ENCODE results near the gene LRP1B. TPM values are rescaled to one million over a fixed set of nuclear protein-coding genes. Genes with fewer than 3 reads are reported as not detected.

The LRP1B gene
- polyA plus RNA-seq, 3 donors = 0.25 to 3.1 (median 2.2) TPM

DNA sequence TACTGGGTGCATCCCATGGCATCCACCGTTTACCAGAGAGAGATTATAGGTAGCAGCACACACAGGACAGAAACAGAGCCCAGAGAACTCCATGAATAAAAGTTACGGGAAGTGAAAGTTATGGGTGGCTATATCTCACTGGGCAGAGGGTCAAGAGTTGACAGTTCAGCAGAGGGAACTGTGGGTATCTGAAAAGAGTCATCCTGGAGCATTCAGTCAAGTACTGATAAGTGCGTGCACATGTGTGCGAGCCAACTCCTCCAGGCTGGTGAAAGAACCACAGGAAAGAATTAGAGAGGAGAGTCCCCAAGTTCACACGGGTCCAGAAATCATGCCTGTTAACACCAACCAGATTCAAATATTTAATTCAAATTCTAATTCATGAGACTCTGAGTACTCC is 1588.2 kb downstream of the LRP1B start:
- H3K27ac ChIP-seq (ENCODE audit: low read depth, low read length) = no peak overlapping the region
- WGBS, 3 donors = 80 to 87% (median 83%) methylated on average over 5 of the region's 5 CpGs

DNA sequence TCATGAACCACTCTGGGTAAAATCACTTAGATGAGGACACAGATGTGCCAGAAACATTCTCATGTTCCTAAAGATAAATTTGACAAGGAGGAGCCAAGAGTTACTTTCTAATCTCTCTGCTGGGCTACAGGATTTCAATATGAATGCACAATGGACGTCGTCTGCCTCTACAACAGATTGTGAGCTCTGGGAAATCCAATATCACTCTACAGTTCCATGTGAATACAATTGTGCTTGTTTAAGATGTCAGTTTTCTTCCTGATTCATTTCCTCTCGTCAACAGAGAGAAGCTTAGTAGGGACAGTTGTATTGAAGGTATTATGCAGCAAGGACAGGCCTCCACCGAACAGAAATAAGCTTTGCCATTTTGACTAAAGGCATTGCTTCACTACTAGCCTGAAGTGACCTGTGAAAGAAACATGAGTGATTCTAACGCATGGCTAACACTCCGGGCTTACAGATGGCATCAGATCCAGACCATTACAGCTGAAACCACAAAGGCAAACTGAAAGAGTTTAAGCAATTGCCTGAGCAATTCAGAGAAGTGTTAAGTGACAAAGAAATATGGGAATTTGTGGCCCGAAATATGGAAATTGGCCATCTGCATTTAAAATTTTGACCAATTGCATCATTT is 1591.5 kb downstream of the LRP1B start:
- H3K27ac ChIP-seq (ENCODE audit: low read depth, low read length) = no peak overlapping the region
- WGBS, 3 donors = 73 to 80% (median 78%) methylated on average over 7 of the region's 7 CpGs

DNA sequence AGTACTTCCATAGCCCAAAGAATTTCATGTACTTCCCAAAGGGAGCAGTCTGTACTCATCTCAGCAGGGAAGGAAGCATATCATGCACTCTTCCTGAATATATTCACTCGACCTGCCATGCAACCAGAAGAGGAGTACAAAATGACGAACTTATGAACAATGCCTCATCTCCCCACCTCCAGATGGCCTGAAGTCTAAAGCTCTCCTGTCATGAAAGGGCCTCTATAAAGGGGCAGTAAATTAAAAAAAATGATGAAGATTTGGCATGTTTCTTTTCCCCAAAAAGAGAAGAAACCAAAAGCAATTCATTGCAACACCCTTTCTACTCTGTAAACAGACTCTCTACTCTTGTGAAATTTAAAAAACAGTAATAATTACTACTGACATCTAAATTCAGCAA is 1601.1 kb downstream of the LRP1B start:
- H3K27ac ChIP-seq (ENCODE audit: low read depth, low read length) = no peak overlapping the region
- WGBS, 3 donors = 57 to 66% (median 61%) methylated on average over 2 of the region's 2 CpGs

DNA sequence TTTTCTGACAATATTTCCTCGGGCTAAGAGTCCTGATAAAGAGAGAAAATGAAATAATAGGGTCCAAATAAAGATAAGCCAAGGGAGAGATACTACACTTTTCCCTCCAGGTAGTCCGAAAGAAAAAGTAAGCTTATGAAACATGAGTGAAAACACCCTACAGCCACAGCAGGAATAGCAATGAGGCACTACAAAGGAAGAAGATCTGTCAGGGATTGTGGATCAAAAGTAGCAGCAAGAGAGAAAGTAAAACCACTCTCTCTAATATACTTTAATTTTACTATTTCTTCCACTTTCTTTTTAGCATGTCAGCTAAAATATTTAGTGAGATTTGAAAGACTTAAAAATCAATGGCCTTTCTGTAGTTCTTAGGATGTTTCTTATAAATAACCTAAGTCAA is 1601.8 kb downstream of the LRP1B start:
- 66 to 78% (median 70%) methylated on average over 2 of the region's 2 CpGs for WGBS, 3 donors
- H3K27ac ChIP-seq (ENCODE audit: low read depth, low read length) = no peak overlapping the region

DNA sequence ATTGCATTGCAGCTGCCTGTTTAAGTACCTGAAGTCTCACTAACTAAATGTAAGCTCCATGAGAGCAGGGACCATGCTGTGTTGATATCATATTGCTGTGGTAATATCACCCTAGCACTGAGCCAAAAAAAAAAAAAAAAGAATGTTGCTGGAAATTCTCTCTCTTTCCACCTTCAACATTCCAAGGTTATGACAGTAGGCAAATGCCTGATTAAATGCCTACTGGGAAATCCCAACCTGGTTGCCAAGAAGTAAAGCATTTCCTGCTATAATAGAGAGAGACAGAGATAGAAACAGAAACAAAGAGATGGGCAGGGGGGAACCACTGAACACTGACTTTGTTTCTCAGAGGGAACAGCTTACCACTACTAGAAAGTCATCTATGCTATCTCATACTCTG is 1604.2 kb downstream of the LRP1B start:
- no peak overlapping the region for H3K27ac ChIP-seq (ENCODE audit: low read depth, low read length)

DNA sequence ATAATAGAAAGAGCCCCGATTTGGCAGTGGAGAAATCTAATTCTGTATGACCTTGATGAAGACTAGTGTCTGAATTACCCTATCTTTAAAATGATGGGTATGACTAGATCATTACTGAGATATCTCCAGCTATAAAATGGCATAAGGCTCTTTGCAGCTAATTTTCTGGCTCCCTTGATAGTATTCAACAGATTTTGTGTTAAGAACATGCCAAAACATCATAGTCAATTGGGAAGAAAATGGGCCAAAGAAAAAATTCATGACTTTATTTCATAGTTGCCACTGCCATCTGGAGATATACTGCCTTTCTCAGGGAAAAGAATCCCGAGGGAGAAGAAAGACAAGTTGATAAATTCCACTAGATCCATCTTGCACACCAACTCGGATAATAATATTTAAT is 1618.7 kb downstream of the LRP1B start:
- 52 to 67% (median 54%) methylated on average over 3 of the region's 3 CpGs for WGBS, 3 donors

DNA sequence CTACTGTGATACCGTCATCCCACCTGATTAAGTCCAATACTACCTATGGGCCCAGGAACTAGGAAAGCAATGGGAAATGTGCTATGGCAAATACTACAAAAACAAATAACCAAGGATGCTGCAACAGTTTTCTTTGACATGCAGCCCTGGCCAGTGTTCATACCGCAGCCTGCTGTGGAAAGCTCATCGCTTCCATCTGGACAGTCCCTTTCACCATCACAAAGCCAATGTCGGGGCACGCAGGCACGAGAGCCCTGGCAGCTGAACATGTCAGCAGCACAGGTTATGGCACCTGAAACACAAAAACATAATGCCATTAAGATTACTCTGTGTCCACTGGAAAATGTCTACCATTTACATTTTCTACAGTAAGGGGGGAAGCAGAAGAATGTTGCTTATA is 1621.1 kb downstream of the LRP1B start:
- no peak overlapping the region for H3K27ac ChIP-seq (ENCODE audit: low read depth, low read length)
- 94 to 97% (median 95%) methylated on average over 6 of the region's 6 CpGs for WGBS, 3 donors

More for the DNA sequence above, 1618.7 kb downstream of the LRP1B start:
- no peak overlapping the region for H3K27ac ChIP-seq (ENCODE audit: low read depth, low read length)

DNA sequence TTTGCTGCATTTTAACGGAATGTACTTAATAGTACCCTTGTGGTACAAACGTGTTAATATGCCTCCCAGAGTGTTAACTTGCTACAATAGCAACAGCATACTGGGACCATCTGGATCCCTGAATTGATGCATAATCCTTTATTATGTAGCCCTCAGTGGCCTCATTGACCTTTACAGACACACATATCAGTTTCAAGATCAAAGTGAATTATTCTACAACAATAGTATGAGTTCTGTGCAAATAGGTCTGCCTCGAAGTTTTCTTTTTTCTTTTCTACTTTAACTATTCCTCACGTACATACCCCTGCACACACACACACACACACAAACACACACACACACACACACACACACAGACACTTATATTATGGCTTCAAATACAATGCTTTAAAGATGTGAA is 1622.1 kb downstream of the LRP1B start:
- H3K27ac ChIP-seq (ENCODE audit: low read depth, low read length) = no peak overlapping the region
- 57 to 73% (median 61%) methylated on average over 4 of the region's 4 CpGs for WGBS, 3 donors

DNA sequence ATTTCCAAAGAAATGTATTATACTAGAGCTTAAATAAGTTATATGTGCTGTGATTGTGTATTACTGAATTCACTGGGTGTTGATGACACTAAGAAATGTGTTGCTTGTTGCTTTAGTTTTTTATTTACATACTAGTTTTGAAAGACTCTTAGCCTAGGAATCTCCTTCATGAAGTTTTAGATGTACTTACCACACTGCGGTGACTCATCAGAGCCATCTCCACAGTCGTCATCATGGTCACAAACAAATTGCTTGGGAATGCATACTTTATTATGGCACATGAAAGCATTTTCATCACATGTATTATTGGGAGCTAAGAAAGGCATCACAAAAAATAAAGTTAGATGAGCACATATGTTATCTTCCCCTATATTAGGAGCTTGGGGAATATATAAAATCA is 1624.2 kb downstream of the LRP1B start:
- no peak overlapping the region for H3K27ac ChIP-seq (ENCODE audit: low read depth, low read length)
- WGBS, 3 donors = 89 to 94% (median 92%) methylated on average over 2 of the region's 2 CpGs

DNA sequence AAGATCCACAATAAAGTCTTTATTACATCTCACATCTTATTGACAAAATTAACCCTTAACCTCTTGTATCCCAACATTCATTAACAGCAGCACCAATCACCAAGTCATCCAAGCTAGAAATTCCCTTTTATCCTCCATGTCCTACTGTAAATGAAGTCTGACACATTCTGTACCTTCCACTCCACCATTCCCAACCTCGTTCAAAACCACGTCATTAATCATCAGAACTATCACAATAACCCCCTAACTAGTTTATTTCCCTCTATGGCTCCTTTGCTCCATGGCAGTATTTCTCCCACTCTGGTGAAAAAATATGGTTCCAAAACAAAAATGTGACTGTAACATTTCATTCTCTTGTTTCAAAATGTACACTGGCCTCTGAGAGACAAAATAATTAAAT is 1626.2 kb downstream of the LRP1B start:
- 45 to 59% (median 48%) methylated on average over 2 of the region's 2 CpGs for WGBS, 3 donors
- H3K27ac ChIP-seq (ENCODE audit: low read depth, low read length) = no peak overlapping the region

DNA sequence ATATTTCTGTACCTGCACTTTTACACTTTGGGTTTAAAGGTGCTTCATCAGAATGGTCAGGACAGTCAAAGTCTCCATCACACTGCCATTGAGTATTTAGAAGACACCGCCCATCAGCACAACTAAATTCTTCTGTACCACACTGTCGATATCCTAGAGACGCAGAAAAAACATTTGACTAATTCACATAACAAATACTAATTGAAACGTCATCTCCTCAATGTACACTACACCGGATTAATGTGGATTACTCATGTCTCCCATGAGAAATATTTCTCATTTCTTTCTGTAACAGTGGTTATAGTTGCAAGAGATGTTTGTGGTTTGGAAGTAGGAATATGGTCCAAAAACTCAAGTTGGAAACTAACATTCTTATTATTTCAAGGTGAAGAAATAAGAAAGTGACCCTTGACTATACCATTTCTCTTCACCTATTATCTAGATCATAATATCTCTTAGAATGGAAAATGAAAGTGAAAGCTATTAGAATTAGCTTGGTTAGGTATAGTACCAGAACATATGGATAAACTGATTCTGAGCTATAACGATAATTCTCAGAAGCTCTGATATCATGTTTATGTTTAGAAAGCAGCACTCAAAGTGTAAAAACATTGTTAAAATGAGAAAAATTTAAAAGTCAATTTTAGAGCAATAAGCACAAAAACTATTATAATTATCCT is 1627.7 kb downstream of the LRP1B start:
- H3K27ac ChIP-seq (ENCODE audit: low read depth, low read length) = no peak overlapping the region
- 67 to 87% (median 81%) methylated on average over 6 of the region's 6 CpGs for whole genome bisulfite sequencing, 3 donors

DNA sequence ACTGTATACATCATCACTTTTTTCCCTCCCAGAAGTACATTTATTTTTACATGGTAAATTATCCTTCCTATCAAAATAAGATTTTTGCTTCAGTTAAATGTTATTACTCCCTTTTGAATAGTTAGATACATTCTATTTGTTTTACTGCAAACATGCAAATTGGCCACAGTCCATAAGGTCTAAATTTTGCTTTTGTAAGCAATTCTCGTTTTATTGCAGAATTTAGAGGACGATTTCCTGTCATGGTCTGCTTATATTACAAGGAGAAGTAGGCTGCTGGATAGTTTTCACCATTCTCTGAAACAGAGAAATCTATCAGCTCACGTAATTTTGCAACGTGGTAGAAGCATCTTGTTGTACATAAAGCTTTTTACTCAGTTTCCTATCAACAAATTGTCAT is 1632.5 kb downstream of the LRP1B start:
- WGBS, 3 donors = 43 to 55% (median 49%) methylated on average over 4 of the region's 4 CpGs

DNA sequence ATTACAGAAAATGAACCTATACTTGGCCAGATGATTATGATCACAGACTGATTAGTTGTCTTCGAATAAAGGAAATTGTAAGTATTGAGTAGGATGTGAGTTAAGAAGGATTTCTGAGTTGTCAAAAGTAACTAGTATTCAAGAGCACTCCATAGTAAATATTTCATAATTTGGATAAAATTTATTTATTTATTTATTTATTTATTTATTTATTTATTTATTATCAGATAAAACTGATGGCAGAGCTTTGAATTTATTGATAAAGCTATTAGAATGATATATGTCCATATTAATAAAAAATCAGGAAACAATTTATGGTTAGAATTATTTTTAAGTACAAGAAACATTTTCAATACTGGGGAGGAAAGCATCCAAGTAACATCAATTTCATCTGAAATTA is 1634.1 kb downstream of the LRP1B start:
- 89 to 93% (median 93%) methylated on average over 1 of the region's 1 CpG for WGBS, 3 donors
- H3K27ac ChIP-seq (ENCODE audit: low read depth, low read length) = no peak overlapping the region

More for the DNA sequence above, 1632.5 kb downstream of the LRP1B start:
- H3K27ac ChIP-seq (ENCODE audit: low read depth, low read length) = no peak overlapping the region

DNA sequence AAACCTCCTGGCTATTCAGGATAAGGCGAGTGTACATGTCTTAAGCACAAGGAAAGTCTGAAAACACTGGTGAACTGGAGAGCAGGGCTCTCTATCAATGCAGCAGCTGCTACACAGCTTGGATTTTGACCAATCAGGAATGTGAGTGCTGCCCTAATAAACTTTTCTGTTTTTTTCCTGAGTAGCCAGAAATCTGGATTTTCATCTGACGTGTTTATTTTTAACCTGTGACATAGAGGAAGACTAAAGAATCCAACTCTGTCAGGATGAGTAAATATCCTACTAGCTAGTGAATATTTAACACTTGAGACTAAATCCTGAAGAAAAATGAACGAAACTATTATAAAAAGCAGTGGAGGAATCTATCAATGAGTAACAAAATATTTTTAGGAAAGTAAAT is 1638.9 kb downstream of the LRP1B start:
- H3K27ac ChIP-seq (ENCODE audit: low read depth, low read length) = no peak overlapping the region
- WGBS, 3 donors = 31 to 60% (median 46%) methylated on average over 3 of the region's 3 CpGs

DNA sequence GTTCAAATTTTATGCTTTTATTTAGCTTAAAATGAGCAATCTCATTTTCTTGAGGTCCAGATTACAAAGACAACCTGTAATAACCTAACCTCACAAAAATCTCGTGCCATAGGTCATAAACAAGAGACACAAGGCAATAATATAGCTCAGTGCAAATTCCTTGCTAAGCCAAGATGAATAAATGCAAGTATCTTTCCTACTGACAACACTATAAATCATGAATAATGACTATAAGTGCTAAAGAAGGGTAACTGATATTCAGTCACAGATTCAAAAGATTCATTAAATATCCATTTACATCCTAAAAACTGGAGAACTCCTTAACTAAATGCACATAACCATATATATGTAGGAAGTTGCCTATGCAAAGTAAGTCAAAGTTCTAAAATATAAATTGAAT is 1641.6 kb downstream of the LRP1B start:
- 41 to 61% (median 53%) methylated on average over 1 of the region's 1 CpG for WGBS, 3 donors
- H3K27ac ChIP-seq (ENCODE audit: low read depth, low read length) = no peak overlapping the region

DNA sequence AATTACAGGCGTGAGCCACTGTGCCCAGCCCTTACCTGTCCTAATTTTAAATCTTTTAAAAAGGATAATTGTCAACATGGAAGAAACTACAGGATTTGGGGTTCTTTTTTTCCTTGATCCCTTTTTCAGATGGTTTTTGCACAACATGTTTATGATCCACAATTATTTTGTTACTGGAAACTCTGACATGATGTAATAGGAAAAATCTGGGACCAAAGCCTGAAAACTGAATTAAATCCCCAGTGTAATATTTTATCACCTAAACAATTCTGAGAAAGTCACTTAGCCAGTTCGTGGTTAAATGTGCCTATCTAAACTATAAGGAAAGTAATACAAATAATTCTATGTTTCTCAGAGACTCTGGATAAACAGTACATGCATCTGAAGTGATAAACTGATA is 1649.7 kb downstream of the LRP1B start:
- H3K27ac ChIP-seq (ENCODE audit: low read depth, low read length) = no peak overlapping the region
- WGBS, 3 donors = 55 to 73% (median 57%) methylated on average over 2 of the region's 2 CpGs

DNA sequence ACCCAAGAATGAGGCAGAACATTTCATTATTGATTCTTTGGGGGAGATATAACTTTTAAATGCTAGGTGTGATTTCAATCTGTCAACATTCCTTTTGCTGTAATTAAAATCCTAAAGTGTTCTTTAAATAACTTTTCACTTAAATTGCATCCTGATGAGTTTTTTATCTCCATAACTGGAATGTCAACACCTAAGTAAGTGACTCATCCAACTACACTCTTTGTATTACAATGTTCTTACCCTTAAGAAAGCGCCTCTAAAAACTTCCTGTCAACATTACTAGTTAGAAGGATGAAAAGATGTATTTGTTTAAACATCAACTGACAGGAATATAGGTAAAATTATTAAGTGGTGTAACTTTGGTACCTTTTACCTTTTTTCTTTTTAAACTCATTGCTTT is 1657.0 kb downstream of the LRP1B start:
- H3K27ac ChIP-seq (ENCODE audit: low read depth, low read length) = no peak overlapping the region
- WGBS, 3 donors = 47 to 75% (median 71%) methylated on average over 1 of the region's 1 CpG

DNA sequence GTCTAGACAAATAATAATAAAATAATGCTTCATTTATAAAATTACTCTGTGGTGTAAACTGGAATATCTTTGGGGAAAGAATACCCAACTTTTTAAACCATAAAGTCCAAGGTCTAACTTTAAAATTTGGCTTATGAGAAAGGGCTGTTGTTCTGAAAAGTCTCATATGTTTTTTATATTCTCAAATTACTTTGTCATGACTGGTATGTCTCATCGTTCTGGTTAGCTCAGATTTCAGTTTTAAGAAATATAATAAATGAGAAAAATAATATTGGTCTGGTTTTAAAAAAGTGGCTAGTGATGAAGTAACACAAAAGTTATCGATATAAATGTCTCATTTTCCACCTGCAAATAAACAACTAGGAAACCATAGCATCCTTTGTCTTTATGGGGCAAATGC is 1658.1 kb downstream of the LRP1B start:
- 63 to 77% (median 67%) methylated on average over 2 of the region's 2 CpGs for WGBS, 3 donors
- H3K27ac ChIP-seq (ENCODE audit: low read depth, low read length) = no peak overlapping the region

DNA sequence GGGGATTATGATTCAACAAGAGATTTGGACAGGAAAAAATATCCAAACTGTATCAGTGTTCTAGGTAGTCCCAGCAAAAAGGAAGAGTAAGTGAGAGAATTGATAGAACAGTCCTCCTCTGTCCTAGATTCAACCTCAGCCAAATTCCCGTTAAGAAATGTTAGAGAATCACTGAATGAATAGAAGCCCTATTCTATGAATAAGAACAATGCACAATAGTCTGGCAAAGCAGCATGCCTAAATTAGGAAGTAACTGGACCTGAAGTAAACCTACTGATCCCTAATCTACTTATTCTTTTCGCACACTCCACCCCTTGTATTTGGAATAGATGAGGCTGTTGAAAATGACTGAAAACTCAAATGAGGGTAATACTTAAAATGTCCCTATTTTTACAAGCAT is 1665.5 kb downstream of the LRP1B start:
- H3K27ac ChIP-seq (ENCODE audit: low read depth, low read length) = no peak overlapping the region
- 69 to 75% (median 74%) methylated on average over 2 of the region's 2 CpGs for WGBS, 3 donors

DNA sequence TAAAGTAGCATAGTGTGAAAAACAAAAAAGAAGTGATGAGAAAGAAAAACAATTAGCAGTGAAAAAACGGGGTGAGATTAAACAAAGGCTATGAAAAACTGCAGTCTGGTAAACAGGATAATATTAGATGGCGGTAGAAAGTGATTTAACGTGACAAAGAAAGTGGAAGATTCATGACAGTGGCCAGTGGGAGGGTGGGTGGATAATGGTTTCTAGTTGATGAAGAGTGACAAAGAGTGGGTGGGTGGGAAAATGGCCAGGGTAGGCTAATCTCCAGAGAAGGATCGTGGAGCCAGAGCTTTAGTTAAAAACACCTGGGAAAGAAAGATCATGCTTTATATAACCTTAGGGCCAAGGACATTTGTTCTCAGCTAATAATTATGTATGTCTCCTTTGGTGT is 1667.8 kb downstream of the LRP1B start:
- 56 to 61% (median 59%) methylated on average over 4 of the region's 4 CpGs for WGBS, 3 donors
- H3K27ac ChIP-seq (ENCODE audit: low read depth, low read length) = no peak overlapping the region
